Neural cell (in vitro differentiated cells): ENCODE measurements around the gene ITIH2. TPM values are rescaled to one million over a fixed set of nuclear protein-coding genes. Genes with fewer than 3 reads are reported as not detected.
"Not testable (repeated sequence)": the region's sequence is repeated elsewhere in the genome, so short reads cannot be mapped to it uniquely, and the experiment has no call there.

Source experiments
- H2AFZ ChIP-seq: fragments of 200-600, 300-800 bp; sonication (generic), shearing (Covaris generic); 2 replicates; pipeline ENCODE4 v1.6.0; 2014; ENCODE audit warnings: low read depth, mild to moderate bottlenecking, antibody characterized with exemption, low read length, moderate library complexity
- H3F3A ChIP-seq: fragments of 200-600 bp; shearing (Covaris generic); 2 replicates; pipeline ENCODE4 v1.6.1; 2016; ENCODE audit warnings: mild to moderate bottlenecking, moderate library complexity, mixed read lengths, antibody characterized with exemption, low read length; ENCODE audit not compliant: insufficient read depth, poor library complexity, severe bottlenecking
- H3K27ac ChIP-seq: fragments of 200-600, 300-800 bp; sonication (generic), shearing (Covaris generic); 2 replicates; pipeline ENCODE4 v1.5.1; 2014; ENCODE audit warnings: mild to moderate bottlenecking, low read length, moderate library complexity
- H3K27me3 ChIP-seq: fragments of 300-800, 200-600 bp; sonication (generic), shearing (Covaris generic); 2 replicates; pipeline ENCODE4 v1.6.0; 2014; ENCODE audit warnings: mild to moderate bottlenecking, low read depth, low read length, moderate library complexity; ENCODE audit not compliant: insufficient read depth
- H3K36me3 ChIP-seq: fragments of 300-800, 200-600 bp; sonication (generic), shearing (Covaris generic); 2 replicates; pipeline ENCODE4 v1.5.1; 2014; ENCODE audit warnings: mild to moderate bottlenecking, antibody characterized with exemption, low read length, moderate library complexity; ENCODE audit not compliant: insufficient read depth
- H3K4me2 ChIP-seq: fragments of 300-800, 200-600 bp; sonication (generic), shearing (Covaris generic); 2 replicates; pipeline ENCODE4 v1.6.0; 2014; ENCODE audit warnings: mild to moderate bottlenecking, low read length
- H3K4me3 ChIP-seq: fragments of 300-800, 200-600 bp; sonication (generic), shearing (Covaris generic); 2 replicates; pipeline ENCODE4 v1.5.1; 2014; ENCODE audit warnings: mild to moderate bottlenecking, low read length, moderate library complexity
- H3K79me2 ChIP-seq: fragments of 200-600 bp; shearing (Covaris generic); replicated peaks from 2 replicates; pipeline ENCODE4 v1.6.0; 2014; ENCODE audit warnings: mild to moderate bottlenecking, low read length, moderate library complexity; ENCODE audit not compliant: insufficient read depth
- H3K9ac ChIP-seq: fragments of 300-800, 200-600 bp; sonication (generic), shearing (Covaris generic); 2 replicates; pipeline ENCODE4 v1.6.1; 2016; ENCODE audit warnings: mild to moderate bottlenecking, low read length, mixed read lengths
- H3K9me2 ChIP-seq: fragments of 200-600 bp; shearing (Covaris generic); 2 replicates; pipeline ENCODE4 v1.6.1; 2016; ENCODE audit warnings: mild to moderate bottlenecking, low read length, mixed read lengths; ENCODE audit not compliant: insufficient read depth
- H3K9me3 ChIP-seq: fragments of 200-600, 300-800 bp; sonication (generic), shearing (Covaris generic); 2 replicates; pipeline ENCODE4 v1.6.1; 2016; ENCODE audit warnings: mild to moderate bottlenecking, mixed run types, low read length, moderate library complexity, mixed read lengths
- H4K20me1 ChIP-seq: fragments of 200-600 bp; shearing (Covaris generic); 2 replicates; pipeline ENCODE4 v1.6.1; 2016; ENCODE audit warnings: mild to moderate bottlenecking, mixed run types; ENCODE audit not compliant: insufficient read depth
- EP300 ChIP-seq: fragments of 450-650 bp; conservative IDR thresholded peaks from 2 replicates; pipeline ENCODE4 v1.6.1; 2014; ENCODE audit warnings: antibody characterized with exemption, mild to moderate bottlenecking, moderate library complexity; ENCODE audit not compliant: poor library complexity, severe bottlenecking
- EZH2 ChIP-seq: fragments of 200-600, 300-800 bp; shearing (Covaris generic), sonication (generic); IDR thresholded peaks from 2 replicates; pipeline ENCODE4 v1.6.1; 2014; ENCODE audit warnings: antibody characterized with exemption, low read length, borderline replicate concordance, mild to moderate bottlenecking; ENCODE audit not compliant: insufficient read depth, poor library complexity, severe bottlenecking
- MXI1 ChIP-seq: fragments of 450-650 bp; conservative IDR thresholded peaks from 2 replicates; pipeline ENCODE4 v1.6.1; 2014; ENCODE audit warnings: antibody characterized with exemption, mild to moderate bottlenecking; ENCODE audit not compliant: poor library complexity, severe bottlenecking
- RAD21 ChIP-seq: fragments of 450-650 bp; conservative IDR thresholded peaks from 2 replicates; pipeline ENCODE4 v1.6.1; 2014; ENCODE audit warnings: antibody characterized with exemption, mild to moderate bottlenecking, moderate library complexity
- SMC3 ChIP-seq: fragments of 450-650 bp; conservative IDR thresholded peaks from 2 replicates; pipeline ENCODE4 v1.6.1; 2014; ENCODE audit warnings: antibody characterized with exemption, mild to moderate bottlenecking, moderate library complexity; ENCODE audit not compliant: poor library complexity
- TAF1 ChIP-seq: IDR thresholded peaks from 2 replicates; pipeline ENCODE4 v1.6.1; 2012; ENCODE audit warnings: low read depth
- polyA minus RNA-seq: library from RNA; depleted of rRNA, polyadenylated mRNA; stranded (reverse); fragments of >200 nt; gene quantifications from 2 replicates; pipeline ENCODE4 v1.2.3, GENCODE V29; 2014
- polyA plus RNA-seq: library from polyadenylated mRNA; depleted of rRNA; stranded (reverse); fragments of >200 nt; gene quantifications from 2 replicates; pipeline ENCODE4 v1.2.3, GENCODE V29; 2014
- TF ChIP-seq, protein P1 (sequence below): fragments of 450-650 bp; IDR thresholded peaks from 2 replicates; pipeline ENCODE4 v1.5.1; 2014; ENCODE audit warnings: antibody characterized with exemption, mild to moderate bottlenecking, moderate library complexity; ENCODE audit not compliant: poor library complexity, severe bottlenecking
- TF ChIP-seq, protein P2 (sequence below): IDR thresholded peaks from 2 replicates; pipeline ENCODE4 v1.6.1; 2012; ENCODE audit warnings: borderline replicate concordance

ITIH2 gene, protein sequence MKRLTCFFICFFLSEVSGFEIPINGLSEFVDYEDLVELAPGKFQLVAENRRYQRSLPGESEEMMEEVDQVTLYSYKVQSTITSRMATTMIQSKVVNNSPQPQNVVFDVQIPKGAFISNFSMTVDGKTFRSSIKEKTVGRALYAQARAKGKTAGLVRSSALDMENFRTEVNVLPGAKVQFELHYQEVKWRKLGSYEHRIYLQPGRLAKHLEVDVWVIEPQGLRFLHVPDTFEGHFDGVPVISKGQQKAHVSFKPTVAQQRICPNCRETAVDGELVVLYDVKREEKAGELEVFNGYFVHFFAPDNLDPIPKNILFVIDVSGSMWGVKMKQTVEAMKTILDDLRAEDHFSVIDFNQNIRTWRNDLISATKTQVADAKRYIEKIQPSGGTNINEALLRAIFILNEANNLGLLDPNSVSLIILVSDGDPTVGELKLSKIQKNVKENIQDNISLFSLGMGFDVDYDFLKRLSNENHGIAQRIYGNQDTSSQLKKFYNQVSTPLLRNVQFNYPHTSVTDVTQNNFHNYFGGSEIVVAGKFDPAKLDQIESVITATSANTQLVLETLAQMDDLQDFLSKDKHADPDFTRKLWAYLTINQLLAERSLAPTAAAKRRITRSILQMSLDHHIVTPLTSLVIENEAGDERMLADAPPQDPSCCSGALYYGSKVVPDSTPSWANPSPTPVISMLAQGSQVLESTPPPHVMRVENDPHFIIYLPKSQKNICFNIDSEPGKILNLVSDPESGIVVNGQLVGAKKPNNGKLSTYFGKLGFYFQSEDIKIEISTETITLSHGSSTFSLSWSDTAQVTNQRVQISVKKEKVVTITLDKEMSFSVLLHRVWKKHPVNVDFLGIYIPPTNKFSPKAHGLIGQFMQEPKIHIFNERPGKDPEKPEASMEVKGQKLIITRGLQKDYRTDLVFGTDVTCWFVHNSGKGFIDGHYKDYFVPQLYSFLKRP
- not detected in 2 replicates for polyA plus RNA-seq
- polyA minus RNA-seq = not detected in 2 replicates

DNA sequence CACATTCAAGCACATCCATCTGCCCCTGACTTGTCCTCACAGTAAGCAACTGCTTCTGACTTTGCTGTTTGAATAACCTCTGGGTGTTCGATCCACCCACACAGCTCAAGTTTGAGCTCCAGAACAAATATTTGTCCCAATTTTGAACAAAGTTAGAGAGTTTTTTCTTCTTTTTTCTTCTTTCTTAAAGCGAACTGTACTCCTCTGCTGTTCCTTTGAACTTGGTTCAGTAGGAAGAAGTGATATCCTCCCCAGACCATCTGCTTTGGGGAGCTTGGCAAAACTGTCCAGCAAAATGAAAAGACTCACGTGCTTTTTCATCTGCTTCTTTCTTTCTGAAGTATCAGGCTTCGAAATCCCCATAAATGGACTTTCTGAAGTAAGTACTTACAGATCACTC is at the start of gene ITIH2:
TSS of gene ITIH2 (plus strand) at position 177 of the 400 bp plus-strand sequence. CDS start at position 296, 119 bp downstream.
- Histone ChIP-seq H3K9me2 (no peaks in the 10 kb centered on the region), H3K36me3 (no peaks in the 10 kb centered on the region), H3K4me3 (no peak within 1 kb of the TSS), H3K9me3 (no peaks in the 10 kb centered on the region), H3F3A (no peaks in the 10 kb centered on the region), H3K9ac (no peak within 1 kb of the TSS), H3K4me2 (no peak within 1 kb of the TSS), H3K27me3 (no peaks in the 10 kb centered on the region), H4K20me1 (no peaks in the 10 kb centered on the region), H3K79me2 (no peaks in the 10 kb centered on the region), H3K27ac (no peak within 1 kb of the TSS), H2AFZ (no peak within 1 kb of the TSS)
- TF ChIP-seq TAF1 = no peak
- TF ChIP-seq, protein P1, sequence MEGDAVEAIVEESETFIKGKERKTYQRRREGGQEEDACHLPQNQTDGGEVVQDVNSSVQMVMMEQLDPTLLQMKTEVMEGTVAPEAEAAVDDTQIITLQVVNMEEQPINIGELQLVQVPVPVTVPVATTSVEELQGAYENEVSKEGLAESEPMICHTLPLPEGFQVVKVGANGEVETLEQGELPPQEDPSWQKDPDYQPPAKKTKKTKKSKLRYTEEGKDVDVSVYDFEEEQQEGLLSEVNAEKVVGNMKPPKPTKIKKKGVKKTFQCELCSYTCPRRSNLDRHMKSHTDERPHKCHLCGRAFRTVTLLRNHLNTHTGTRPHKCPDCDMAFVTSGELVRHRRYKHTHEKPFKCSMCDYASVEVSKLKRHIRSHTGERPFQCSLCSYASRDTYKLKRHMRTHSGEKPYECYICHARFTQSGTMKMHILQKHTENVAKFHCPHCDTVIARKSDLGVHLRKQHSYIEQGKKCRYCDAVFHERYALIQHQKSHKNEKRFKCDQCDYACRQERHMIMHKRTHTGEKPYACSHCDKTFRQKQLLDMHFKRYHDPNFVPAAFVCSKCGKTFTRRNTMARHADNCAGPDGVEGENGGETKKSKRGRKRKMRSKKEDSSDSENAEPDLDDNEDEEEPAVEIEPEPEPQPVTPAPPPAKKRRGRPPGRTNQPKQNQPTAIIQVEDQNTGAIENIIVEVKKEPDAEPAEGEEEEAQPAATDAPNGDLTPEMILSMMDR = no peak
- no peak for TF ChIP-seq EP300
- TF ChIP-seq, protein P2, sequence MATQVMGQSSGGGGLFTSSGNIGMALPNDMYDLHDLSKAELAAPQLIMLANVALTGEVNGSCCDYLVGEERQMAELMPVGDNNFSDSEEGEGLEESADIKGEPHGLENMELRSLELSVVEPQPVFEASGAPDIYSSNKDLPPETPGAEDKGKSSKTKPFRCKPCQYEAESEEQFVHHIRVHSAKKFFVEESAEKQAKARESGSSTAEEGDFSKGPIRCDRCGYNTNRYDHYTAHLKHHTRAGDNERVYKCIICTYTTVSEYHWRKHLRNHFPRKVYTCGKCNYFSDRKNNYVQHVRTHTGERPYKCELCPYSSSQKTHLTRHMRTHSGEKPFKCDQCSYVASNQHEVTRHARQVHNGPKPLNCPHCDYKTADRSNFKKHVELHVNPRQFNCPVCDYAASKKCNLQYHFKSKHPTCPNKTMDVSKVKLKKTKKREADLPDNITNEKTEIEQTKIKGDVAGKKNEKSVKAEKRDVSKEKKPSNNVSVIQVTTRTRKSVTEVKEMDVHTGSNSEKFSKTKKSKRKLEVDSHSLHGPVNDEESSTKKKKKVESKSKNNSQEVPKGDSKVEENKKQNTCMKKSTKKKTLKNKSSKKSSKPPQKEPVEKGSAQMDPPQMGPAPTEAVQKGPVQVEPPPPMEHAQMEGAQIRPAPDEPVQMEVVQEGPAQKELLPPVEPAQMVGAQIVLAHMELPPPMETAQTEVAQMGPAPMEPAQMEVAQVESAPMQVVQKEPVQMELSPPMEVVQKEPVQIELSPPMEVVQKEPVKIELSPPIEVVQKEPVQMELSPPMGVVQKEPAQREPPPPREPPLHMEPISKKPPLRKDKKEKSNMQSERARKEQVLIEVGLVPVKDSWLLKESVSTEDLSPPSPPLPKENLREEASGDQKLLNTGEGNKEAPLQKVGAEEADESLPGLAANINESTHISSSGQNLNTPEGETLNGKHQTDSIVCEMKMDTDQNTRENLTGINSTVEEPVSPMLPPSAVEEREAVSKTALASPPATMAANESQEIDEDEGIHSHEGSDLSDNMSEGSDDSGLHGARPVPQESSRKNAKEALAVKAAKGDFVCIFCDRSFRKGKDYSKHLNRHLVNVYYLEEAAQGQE = no peak
- TF ChIP-seq MXI1 = no peak
- no peak for TF ChIP-seq RAD21
- no peak for TF ChIP-seq EZH2
- TF ChIP-seq SMC3 = no peak

DNA sequence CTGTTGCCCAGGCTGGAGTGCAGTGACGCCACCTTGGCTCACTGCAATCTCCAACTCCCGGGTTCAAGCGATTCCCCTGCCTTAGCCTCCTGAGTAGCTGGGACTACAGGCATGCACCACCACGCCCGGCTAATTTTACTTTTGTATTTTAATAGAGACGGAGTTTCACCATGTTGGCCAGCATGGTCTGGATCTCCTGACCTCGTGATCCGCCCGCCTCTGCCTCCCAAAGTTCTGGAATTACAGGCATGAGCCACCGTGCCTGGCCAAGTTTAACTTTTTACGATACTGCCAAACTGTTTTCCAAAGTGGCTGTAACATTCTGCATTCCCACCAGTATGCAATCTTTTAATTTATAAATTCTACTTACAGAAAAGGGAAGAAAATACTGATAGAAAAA is 46.0 kb upstream of the ITIH2 start:
- not testable (repeated sequence) for H3K27me3 ChIP-seq, H3K9me2 ChIP-seq, H3F3A ChIP-seq, H3K4me3 ChIP-seq, H3K27ac ChIP-seq, H3K79me2 ChIP-seq, H2AFZ ChIP-seq, H3K36me3 ChIP-seq, H3K4me2 ChIP-seq, H3K9ac ChIP-seq, H4K20me1 ChIP-seq, H3K9me3 ChIP-seq
